Measurements from ENCODE around the gene TMPRSS3.
"Not testable (repeated sequence)": the region's sequence is repeated elsewhere in the genome, so short reads cannot be mapped to it uniquely, and the experiment has no call there.

Gene TMPRSS3

DNA sequence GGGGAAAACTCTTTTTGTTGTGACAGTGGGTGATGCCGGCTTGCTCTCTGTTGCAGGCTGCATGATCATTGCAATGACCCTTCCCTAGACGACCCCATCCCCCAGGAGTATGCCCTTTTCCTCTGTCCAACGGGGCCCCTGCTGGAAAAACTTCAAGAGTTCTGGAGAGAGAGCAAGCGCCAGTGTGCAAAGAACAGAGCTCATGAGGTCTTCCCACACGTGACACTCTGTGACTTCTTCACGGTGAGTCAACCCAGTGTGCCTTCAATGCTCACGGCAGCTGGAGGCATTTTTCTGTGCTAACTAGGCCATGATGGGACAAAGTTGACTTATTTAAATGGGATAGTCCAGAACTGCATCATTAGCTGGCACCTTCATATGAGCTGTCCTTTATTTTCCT is 13.5 kb upstream of the TMPRSS3 start:
- FAIRE-seq (no peak), DNase-seq (ENCODE audit: low spot score) (no peak)

DNA sequence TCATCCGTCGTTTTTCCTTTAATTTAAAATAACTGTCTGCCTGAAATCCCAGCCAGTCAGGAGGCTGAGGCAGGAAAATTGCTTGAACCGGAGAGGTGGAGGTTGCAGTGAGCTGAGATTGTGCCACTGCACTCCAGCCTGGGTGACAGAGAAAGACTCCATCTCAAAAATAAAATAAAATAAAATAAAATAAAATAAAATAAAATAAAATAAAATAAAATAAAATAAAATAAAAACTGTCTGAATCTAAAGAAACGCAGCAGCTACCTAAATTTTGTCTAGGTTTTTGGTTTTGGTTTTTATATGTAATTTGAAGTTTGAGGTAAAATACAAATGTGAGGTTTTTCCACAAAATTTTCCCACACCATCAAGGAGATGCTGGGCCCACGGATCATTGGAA is 12.9 kb upstream of the TMPRSS3 start:
- FAIRE-seq; DNase-seq (ENCODE audit: low spot score): not testable (repeated sequence)

DNA sequence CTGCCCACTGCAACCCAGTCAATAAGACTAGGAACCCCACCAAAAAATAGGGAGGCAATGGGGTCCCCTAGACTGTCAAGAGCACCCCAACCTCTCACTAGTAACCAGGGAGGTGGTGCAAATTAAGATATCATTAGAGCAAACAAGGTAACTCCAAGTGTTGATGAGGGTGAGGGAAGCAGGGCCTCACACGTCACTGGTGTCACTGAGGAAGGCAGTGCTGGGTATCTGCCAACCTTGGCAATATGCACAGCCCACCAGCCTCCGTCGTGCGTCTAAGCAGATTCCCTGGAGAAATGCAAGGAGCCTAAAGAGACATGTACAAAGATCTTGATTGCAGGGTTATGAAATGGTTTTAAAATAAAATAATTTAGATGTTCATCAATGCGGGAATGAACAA is 11.6 kb upstream of the TMPRSS3 start:
- DNase-seq (ENCODE audit: low spot score) (no peak), FAIRE-seq (no peak)

DNA sequence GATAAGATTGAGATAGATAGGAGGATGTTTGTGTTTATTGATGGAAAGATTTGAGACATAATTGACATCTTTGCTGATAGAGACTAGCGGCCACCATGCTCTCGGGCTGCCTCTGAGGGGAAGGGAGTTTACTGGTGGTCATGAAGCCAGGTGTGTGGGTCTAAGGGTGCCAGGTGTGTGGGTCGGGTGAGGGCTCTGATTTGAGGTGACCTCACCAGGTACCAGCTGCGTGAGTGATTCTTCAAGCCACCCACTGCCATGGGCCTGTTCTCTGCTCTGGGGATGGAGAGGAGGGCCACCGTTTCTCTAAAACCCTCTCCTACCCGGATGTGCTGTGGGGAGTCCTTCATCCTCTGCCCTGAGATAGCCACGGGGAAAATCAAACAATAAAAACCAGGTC is 11.0 kb upstream of the TMPRSS3 start:
- no peak for FAIRE-seq
- no peak for DNase-seq (ENCODE audit: low spot score)

DNA sequence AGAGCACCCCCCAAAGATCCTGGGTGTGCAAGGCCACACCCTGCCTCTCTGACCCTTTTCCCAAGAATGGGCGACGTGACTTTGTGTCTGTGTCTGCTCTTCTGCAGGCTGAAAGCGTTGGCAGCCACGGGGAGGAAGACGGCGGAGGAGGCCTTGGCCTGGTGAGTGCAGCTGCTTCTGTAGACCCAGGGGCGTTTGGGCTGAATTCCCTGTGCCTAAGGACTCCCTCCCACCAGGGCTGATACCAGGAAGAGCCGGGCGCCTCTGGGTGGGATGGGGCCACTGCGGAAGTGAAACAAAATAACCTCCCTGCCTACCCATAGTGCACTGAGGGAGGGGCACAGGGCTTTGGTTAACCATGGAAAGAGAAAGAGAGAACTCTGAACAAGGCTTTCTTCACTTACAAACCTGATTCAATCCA is 10.4 kb upstream of the TMPRSS3 start:
- FAIRE-seq (no peak), DNase-seq (ENCODE audit: low spot score) (no peak)

DNA sequence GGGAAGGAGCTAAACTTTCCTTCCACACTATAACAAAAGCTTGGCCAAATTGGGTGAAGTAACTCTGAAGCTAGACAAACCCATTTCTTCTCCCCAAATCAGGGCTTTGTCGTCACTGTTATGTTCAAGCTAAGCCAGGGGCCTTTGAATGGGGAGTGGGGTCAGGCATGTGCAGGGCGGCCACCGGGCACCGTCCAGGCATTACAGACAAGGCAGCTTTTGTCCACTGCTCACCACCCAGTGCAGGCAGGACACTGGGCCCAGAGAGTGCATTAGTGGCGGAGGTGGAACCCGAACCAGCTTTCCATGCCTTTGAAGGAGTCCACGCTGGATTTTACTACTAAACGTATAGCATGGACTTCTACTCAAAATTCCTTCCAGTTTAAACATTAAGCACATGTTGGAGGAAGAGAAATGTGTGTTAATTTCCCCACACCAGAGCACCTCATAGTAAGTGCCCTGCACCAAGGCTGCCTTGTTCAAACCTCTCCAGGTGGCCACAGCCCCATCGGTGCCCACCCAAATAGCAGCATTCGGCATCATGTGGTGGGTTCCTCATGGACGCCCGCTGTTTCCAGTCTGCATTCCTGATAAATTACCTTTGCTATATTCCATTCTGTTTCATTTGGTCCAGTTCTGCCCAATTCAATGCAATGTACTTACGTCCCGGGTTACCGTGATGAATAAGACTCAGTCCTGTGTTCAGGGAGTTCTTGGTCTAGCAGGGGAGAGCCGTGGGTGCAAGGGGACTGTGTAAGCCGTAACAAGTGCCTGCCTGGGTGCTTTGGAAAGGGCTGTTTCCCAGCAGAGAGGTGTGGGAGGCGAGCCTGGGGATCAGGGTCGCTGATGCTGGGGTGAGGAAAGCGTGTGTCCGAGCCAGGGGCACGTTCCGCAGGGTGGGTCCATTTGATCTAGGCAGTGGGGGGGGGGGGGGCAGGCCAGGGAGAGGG is 9.5 kb upstream of the TMPRSS3 start:
- FAIRE-seq = no peak
- no peak for DNase-seq (ENCODE audit: low spot score)

DNA sequence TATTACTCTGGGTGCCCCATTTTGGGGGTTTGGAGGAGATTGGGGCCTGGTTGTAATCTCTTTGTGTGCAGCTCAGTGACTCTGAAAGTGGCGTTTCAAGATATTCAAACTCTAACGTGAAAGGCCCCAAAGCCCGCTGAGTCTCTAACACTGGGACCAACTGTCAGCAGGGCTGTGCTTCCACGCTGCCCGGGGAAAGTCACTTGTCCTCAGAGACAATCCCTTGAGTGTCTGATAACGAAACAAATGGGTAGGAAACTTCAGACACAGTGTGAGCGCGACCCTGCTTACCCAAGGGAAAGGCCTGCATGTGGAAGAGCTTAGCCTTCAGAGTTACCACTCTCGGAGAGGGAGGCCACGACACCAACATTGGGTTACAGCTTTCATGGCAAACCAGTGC is 8.7 kb upstream of the TMPRSS3 start:
- FAIRE-seq = no peak
- DNase-seq (ENCODE audit: low spot score) = no peak

GRCh38 chr21:42403611-42404231 is 7.9 kb upstream of the TMPRSS3 start, which contains the start of gene UBASH3A:
Gene UBASH3A, plus strand, starts transcription at chr21:42403902. Its CDS starts 44 bp downstream, at chr21:42403946.
- no peak for DNase-seq (ENCODE audit: low spot score)
- FAIRE-seq = no peak

GRCh38 chr21:42401820-42402251 is 6.0 kb upstream of the TMPRSS3 start:
- DNase-seq (ENCODE audit: low spot score) = no peak
- no peak for FAIRE-seq

DNA sequence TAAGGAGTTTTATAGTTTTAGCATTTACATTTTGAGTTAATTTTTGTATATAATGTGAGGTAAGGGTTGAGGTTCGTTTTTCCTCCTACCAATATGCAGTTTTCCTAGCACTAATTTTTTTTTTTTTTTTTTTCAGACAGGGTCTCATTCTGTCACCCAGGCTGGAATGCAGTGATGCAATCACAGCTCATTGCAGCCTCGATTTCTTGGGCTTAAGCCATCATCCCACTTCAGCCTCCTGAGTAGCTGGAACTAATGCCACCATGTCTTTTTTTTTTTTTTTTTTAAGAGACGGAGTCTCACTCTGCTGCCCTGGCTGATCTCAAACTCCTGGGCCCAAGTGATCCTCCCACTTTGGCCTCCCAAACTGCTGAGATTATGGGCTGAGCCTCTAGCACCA is 5.3 kb upstream of the TMPRSS3 start:
- FAIRE-seq (no peak), DNase-seq (ENCODE audit: low spot score) (no peak)

GRCh38 chr21:42400525-42400924 is 4.7 kb upstream of the TMPRSS3 start:
- no peak for FAIRE-seq

DNA sequence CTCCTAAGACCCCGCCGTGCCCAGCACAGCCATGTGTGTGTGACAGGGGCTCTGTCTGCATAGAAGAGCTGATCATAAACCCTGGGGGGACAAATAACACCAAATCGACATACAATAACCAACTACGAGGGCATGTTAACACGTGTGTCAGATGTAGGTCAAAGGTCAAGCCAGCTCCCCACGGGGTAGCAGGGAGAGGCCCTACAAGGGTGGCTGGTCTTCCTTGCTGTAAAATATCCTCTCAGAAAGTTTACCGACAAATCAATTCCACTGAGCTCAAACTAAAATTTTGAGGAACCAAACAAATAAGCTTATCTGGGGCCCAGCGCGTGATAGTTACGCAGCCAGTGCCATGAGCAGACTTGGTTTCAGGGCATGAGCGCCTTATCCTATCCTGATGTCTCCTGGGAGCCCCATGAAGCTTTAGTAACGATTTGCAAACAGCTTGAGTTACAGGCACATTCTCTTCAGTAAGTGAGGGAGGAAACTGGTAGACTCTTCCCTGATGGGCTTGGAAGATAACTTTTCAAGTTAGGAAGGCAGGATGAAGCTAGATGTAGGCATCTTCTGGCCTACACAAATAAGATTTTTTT is 2.7 kb upstream of the TMPRSS3 start:
- no peak for FAIRE-seq

More at GRCh38 chr21:42400525-42400924, 4.7 kb upstream of the TMPRSS3 start:
- DNase-seq (ENCODE audit: low spot score) = no peak

DNA sequence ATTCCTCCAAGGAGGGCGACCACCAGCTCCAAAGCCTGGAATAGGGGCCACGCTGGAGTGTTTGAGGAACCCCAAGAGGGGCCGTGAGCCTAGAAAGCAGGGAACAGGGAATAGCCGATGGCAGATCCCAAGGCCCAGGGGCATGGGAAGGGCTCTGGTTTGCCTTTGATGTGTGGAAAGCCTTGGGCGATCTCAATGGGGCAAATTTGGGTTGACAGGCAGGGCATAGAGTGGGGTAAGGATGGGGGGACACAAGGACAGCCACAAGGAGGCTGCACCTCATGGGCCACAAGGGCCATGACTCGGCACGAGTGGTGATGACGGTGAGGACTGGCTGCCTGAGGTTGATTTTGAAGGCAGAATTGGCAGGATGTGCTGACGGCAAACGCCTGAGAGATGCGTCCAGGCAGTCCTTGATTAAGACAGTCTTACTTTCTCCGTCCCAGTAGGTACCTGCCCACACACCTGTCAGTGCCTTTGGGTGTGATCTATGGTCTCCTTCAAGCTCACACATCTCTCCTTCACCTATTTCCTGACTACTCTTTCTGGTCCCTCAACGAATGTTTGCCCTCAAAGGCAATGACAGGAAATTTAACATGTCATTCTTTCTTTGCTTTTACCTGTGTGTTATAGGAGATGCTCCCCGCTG is 2.0 kb upstream of the TMPRSS3 start:
- FAIRE-seq = no peak
- DNase-seq (ENCODE audit: low spot score) = no peak

More for the DNA sequence above, 2.7 kb upstream of the TMPRSS3 start:
- DNase-seq (ENCODE audit: low spot score) = no peak

- DNase-seq (ENCODE audit: low spot score) (no peak), FAIRE-seq (no peak)
Observed at GRCh38 chr21:42396799-42397745, 1.2 kb upstream of the TMPRSS3 start.

DNA sequence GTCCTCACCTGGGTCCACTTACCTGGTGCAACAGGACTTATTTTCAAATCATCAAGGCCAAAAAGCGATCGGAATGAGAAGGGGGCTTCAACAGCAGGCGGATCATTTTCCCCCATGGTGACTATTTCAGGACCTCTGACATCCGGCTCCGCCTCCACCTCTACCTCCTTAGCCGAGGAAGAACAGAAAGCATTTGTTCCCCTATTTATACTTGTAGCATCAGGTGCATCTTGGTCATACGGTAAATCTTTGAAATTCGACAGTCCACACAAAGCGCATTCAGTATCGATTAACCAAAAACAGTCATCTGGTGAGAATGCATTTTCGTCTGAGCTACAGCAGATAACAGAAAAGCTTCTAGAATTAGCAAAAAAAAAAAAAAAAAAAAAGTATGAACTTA is 550 bp downstream of the TMPRSS3 start:
- FAIRE-seq = no peak
- DNase-seq (ENCODE audit: low spot score) = no peak

DNA sequence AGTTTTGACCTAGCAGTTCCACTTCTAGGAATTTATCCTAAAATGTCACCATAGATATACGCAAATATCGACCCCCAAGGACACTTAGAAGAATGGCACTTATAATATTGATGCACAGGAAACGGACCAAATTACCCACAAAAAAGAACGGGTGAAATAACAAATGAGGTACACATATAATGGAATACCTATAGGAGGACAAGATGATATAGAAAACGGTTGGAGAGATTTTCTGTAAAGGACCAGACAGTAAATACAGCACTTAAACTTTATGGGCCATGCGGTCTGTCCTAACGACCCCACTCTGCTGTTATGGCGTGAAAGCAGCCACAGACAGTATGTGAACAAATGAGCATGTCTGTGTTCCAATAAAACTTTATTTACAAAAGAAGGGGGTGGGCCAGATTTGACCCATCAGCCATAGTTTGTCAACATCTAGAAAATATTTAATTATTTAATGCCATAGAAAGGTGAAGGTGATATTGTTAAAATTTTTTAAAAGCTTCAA is 2.4 kb downstream of the TMPRSS3 start:
- no peak for DNase-seq (ENCODE audit: low spot score)
- FAIRE-seq = no peak

DNA sequence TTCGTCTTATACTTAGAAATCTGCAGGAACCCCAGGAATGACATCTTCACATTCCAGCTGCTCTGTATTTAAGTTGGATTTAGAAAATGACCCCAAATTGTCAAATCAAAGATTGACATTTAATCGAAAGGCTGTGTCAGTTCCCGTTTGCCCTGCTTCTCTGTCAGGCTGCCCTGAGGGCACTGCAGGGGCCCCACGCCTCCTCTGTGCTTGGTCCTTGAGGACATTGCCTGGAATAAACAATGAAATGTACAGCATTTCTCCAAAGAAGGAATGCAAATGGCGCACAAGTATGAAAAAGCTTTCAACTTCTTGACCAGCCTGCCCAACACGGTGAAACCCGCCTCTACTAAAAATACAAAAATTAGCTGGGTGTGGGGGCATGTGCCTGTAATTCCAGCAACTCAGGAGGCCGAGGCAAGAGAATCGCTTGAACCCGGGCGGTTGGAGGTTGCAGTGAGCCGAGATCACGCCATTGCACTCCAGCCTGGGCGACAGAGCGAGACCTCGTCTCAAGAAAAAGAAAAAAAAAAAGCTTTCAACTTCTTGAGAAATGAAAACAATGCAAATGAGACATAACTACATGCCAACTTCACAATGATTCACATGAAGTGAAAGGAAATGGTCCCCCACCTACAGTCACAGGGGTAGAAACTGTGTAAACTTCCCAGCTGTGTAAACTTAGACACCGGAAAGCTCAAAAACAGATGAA is 3.0 kb downstream of the TMPRSS3 start:
- DNase-seq (ENCODE audit: low spot score) (no peak), FAIRE-seq (no peak)

GRCh38 chr21:42391297-42391696 is 4.6 kb downstream of the TMPRSS3 start:
- FAIRE-seq (no peak), DNase-seq (ENCODE audit: low spot score) (no peak)

- no peak for FAIRE-seq
- DNase-seq (ENCODE audit: low spot score) = no peak
Observed at GRCh38 chr21:42390696-42391095, 5.2 kb downstream of the TMPRSS3 start.

DNA sequence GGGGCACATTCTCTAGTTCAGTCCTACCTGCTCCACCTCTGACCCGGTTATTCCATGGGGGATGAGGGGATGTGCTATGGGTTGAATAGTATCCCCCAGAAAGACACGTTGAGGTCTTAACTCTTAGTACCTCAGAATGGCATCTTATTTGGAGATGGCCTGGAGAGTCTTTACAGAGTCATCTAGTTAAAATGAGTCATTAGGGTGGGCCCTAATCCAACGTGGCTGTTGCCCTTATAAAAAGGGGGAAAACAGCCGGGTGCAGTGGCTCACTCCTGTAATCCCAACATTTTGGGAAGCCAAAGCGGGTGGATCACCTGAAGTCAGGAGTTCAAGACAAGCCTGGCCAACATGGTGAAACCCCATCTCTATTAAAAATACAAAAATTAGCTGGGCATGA is 5.7 kb downstream of the TMPRSS3 start:
- DNase-seq (ENCODE audit: low spot score) (no peak), FAIRE-seq (no peak)
